Right lobe of liver (tissue), 6 donors: ENCODE results near the gene HS6ST2. TPM values are rescaled to one million over a fixed set of nuclear protein-coding genes. Genes with fewer than 3 reads are reported as not detected.

Experiments
- ATAC-seq, 4 donors: fragments of 200-7000 bp; cut with Tn5 transposase; one replicate each; pipeline ENCODE4 v1.9.1; 2020; ENCODE audit warnings: mild to moderate bottlenecking in 4 of 4, moderate library complexity in 4 of 4
- DNase-seq, 3 donors: peaks; one replicate each; pipeline ENCODE4 v3.0.0-alpha.2; 2020
- H3K27ac ChIP-seq, 3 donors: fragments of 200-600 bp; one replicate each; pipeline ENCODE4 v1.8.0; 2022
- H3K27me3 ChIP-seq, 2 donors: fragments of 200-600 bp; one replicate each; pipeline ENCODE4 v1.8.0; 2022
- H3K36me3 ChIP-seq, 4 donors: fragments of 200-600 bp; sonication (generic) in 1 of 4; one replicate each; pipeline versions ENCODE4 v1.5.1 to v1.8.0; 2017 to 2022; ENCODE audit warnings: control low read depth in 1 of 4
- H3K4me1 ChIP-seq, 4 donors: fragments of 200-600 bp; sonication (generic) in 1 of 4; one replicate each; pipeline versions ENCODE4 v1.5.1 to v1.8.0; 2017 to 2022; ENCODE audit warnings: control low read depth in 1 of 4
- H3K4me3 ChIP-seq, 3 donors: fragments of 200-600 bp; one replicate each; pipeline ENCODE4 v1.8.0; 2022
- H3K9me3 ChIP-seq, 4 donors: fragments of 200-600 bp; sonication (generic) in 1 of 4; one replicate each; pipeline versions ENCODE4 v1.5.1 to v1.8.0; 2017 to 2022; ENCODE audit warnings: control low read depth in 1 of 4
- POLR2A ChIP-seq: fragments of 450-650 bp; IDR thresholded peaks from one replicate; pipeline ENCODE4 v1.6.1; 2017; ENCODE audit warnings: antibody characterized with exemption, mild to moderate bottlenecking
- WGBS: methylation state at CpG from one replicate; pipeline ENCODE4 v1.1.6; 2018; ENCODE audit warnings: low coverage, low lambda C conversion rate; ENCODE audit not compliant: insufficient coverage; ENCODE audit errors: missing lambda C conversion rate; 5-methylcytosine and 5-hydroxymethylcytosine counted together
- intact Hi-C, 2 donors: fragments of 100-400 bp; cut with DNase I; formaldehyde crosslinking; loops; one replicate each; pipeline versions ENCODE4 v1.11.2 to v1.14.1; 2022
- total RNA-seq, 6 experiments: library from RNA; depleted of rRNA in 2 of 6; stranded (reverse); fragments of >200 nt in 2 of 6; fragmentation: NEBNext Ultra II Directional in 3 of 6; extraction: Animal tissue kit (Norgen Biotek cat#: 25700) in 3 of 6; gene quantifications; one replicate each; pipeline versions ENCODE4 v1.1.0 to v1.2.4, GENCODE V29; 2016 to 2023
- TF ChIP-seq, protein P1 (sequence below), 4 donors: fragments of 200-600 bp in 3 of 4; fragments of 450-650 bp in 1 of 4; IDR thresholded peaks; one replicate each; pipeline versions ENCODE4 v1.5.1 to v1.8.0; 2016 to 2022; ENCODE audit warnings: antibody characterized with exemption in 4 of 4, mild to moderate bottlenecking in 2 of 4
- donor health status: DM: no; HTN: yes; CAD: no.
- donor health status: DM: no; HTN: no; CAD: no.
- donor health status: DM: no; HTN: no; CAD: no.
- donor health status: DM: no; HTN: yes; CAD: no.
- donor health status: DM: no; HTN: yes; CAD: no.

Gene HS6ST2
- total RNA-seq, 6 experiments from 2014 or later = 0.09 TPM; not detected in 5

DNA sequence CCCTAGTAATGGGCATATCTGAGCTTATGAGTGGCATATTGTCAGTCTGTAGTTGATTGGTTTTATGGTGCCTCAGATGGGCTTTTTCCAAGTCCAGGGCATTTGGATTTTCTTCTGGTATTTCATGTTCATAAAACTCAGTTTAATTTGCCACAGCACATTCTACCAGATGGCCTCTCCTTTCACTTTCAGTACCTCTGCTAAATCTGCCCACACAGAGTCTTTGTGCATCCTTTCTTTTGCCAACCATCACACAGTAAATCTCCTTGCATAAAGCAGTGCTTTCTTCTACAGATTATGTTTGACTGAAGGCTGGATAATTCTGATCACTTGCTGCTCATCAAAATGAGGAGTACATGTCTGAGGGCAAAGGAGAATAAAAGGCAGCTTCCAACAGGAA lies 98.2 kb downstream of the HS6ST2 start:
- ATAC-seq = no peak
- H3K27me3 ChIP-seq = no peaks in the 10 kb centered on the region
- no peaks in the 10 kb centered on the region for H3K4me1 ChIP-seq
- DNase-seq = no peak
- no peaks in the 10 kb centered on the region for H3K36me3 ChIP-seq
- no peak overlapping the region for H3K27ac ChIP-seq
- no peak overlapping the region for H3K4me3 ChIP-seq
- no peak for TF ChIP-seq POLR2A
- TF ChIP-seq, protein P1, sequence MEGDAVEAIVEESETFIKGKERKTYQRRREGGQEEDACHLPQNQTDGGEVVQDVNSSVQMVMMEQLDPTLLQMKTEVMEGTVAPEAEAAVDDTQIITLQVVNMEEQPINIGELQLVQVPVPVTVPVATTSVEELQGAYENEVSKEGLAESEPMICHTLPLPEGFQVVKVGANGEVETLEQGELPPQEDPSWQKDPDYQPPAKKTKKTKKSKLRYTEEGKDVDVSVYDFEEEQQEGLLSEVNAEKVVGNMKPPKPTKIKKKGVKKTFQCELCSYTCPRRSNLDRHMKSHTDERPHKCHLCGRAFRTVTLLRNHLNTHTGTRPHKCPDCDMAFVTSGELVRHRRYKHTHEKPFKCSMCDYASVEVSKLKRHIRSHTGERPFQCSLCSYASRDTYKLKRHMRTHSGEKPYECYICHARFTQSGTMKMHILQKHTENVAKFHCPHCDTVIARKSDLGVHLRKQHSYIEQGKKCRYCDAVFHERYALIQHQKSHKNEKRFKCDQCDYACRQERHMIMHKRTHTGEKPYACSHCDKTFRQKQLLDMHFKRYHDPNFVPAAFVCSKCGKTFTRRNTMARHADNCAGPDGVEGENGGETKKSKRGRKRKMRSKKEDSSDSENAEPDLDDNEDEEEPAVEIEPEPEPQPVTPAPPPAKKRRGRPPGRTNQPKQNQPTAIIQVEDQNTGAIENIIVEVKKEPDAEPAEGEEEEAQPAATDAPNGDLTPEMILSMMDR (IDR thresholded peaks at IDR 0.05) = no peak
- no peaks in the 10 kb centered on the region for H3K9me3 ChIP-seq
- intact Hi-C loops = no loop called here

DNA sequence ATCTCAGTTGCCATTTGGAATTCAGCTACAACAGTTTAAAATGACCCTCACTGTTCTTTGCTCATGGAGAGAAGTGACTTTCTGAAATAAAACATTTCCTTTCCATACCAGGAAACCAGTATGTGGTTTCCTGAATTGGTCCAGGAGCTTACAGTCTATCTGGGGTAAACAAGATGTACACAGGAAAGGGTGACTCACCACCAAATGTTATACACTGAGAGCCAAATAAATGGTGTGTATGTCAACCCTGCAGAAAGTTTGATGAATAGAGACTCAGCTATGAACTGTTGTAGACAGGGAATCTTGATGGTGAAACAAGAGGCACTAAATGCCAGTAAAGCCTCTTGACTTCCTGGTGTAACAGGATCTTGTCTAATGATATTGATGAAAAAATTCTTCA lies 100.4 kb downstream of the HS6ST2 start:
- Histone ChIP-seq H3K36me3 (no peaks in the 10 kb centered on the region), H3K4me1 (no peaks in the 10 kb centered on the region), H3K27ac (no peak overlapping the region), H3K27me3 (no peaks in the 10 kb centered on the region), H3K9me3 (no peaks in the 10 kb centered on the region), H3K4me3 (no peak overlapping the region)
- TF ChIP-seq, protein P1 (IDR thresholded peaks at IDR 0.05) = no peak
- TF ChIP-seq POLR2A = no peak
- ATAC-seq = no peak
- intact Hi-C loops = no loop called here
- no peak for DNase-seq

DNA sequence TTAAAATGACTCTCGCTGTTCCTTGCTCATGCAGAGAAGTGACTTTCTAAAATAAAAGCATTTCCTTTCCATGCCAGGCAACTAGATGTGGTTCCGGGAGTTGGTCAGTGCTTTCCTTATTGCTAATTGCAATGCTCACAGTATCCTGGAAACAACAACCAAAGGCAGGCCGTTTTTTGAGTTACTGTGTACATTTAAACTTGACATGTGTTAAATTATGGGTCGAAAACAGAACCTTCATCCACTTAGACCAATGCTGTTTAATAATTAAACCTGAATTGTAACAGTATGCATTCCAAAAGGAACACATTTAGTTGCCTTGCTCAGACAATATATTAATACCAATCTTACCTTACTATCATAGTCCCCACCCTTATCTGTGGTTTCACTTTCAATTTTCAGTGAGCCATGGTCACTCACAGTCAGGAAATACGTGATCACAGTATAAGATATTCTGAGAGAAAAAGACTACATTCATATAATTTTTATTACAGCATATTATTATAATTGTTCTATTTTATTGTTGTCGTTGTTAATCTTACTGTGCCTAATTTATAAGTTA lies 102.6 kb downstream of the HS6ST2 start:
- Histone ChIP-seq H3K36me3 (no peaks in the 10 kb centered on the region), H3K4me1 (no peaks in the 10 kb centered on the region), H3K27me3 (no peaks in the 10 kb centered on the region), H3K4me3 (no peak overlapping the region), H3K27ac (no peak overlapping the region), H3K9me3 (no peaks in the 10 kb centered on the region)
- WGBS = 42% methylated on average over 6 of the region's 6 CpGs
- ATAC-seq (peak in 1 of 4 donors; percentile 49), DNase-seq (no peak)
- no peak for TF ChIP-seq POLR2A
- TF ChIP-seq, protein P1 (IDR thresholded peaks at IDR 0.05) = no peak
- intact Hi-C loops = no loop called here

DNA sequence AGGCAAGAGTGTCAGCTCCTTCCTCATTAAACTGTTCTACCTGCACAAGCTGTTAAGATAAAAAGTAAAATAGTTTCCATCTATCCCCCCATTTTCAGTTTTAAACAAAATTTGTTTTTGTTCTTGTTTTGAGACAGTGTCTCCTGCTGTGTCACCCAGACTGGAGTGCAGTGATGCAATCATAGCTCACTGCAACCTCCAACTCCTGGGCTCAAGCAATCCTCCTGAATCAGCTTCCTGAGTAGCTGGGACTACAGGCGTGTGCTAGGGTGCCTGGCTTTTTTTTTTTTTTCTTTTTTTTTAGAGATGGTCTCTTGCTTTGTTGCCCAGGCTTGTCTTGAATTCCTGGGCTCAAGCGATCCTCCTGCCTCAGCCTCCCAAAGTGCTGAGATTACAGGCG lies 105.4 kb downstream of the HS6ST2 start:
- intact Hi-C loops = no loop called here
- Histone ChIP-seq H3K4me3 (no peak overlapping the region), H3K9me3 (no peaks in the 10 kb centered on the region), H3K4me1 (no peaks in the 10 kb centered on the region), H3K27me3 (peaks cover 0 to 2% of the 10 kb centered on the region in 2 donors), H3K36me3 (no peaks in the 10 kb centered on the region), H3K27ac (no peak overlapping the region)
- TF ChIP-seq, protein P1 (IDR thresholded peaks at IDR 0.05) = no peak
- no peak for TF ChIP-seq POLR2A
- no peak for DNase-seq
- 54% methylated on average over 3 of the region's 3 CpGs for WGBS
- no peak for ATAC-seq

DNA sequence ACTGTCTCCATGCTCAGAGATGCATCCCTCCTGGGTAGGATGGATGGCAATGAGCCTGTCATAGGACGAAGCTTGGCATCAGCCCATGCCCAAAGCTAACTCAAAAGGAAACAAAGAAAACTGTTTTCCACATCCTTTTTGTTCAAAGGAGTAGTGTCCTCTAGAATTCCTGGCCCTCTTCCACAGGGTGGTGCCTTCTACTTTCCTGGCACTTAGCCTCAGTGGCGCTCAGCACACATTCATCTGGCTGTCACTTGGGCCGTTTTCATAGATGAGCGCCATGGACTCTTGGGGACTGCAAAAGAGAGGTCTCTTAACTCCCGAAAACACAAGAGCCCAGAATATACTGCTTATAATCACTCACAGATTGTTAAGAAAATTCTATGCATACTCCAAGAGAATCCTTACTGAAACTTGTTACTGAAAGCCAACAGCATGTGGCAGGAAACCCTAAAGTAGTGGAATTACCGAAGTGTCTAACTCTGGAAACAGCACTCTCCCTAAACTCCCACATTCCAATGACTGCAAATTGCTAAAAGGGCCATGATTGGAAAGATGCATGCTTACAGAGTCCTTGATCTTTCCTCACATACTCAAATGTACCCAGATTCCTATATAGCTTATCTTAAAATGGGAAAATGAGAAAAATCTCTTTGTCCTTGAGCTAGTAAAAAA lies 110.0 kb downstream of the HS6ST2 start:
- no peak overlapping the region for H3K27ac ChIP-seq
- no peak for TF ChIP-seq POLR2A
- TF ChIP-seq, protein P1 (IDR thresholded peaks at IDR 0.05) = no peak
- no peak for ATAC-seq
- no peak for DNase-seq
- H3K4me3 ChIP-seq = no peak overlapping the region
- peaks cover 0 to 8% of the 10 kb centered on the region in 2 donors for H3K27me3 ChIP-seq
- intact Hi-C loops = no loop called here
- no peaks in the 10 kb centered on the region for H3K36me3 ChIP-seq
- WGBS = 52% methylated on average over 5 of the region's 6 CpGs
- H3K4me1 ChIP-seq = no peaks in the 10 kb centered on the region
- no peaks in the 10 kb centered on the region for H3K9me3 ChIP-seq
